HG03135 (cell line): Measurements from ENCODE around the gene RXRA.

Source experiments
- ATAC-seq: cut with Tn5 transposase; IDR thresholded peaks from one replicate; pipeline ENCODE4 v1.9.1; 2021; ENCODE audit warnings: mild to moderate bottlenecking, moderate library complexity; ENCODE audit not compliant: unreplicated experiment

Gene RXRA

GRCh38 chr9:134442085-134442474 is 115.8 kb downstream of the RXRA start:
- no peak for ATAC-seq

GRCh38 chr9:134442486-134443173 is 116.4 kb downstream of the RXRA start:
- no peak for ATAC-seq

DNA sequence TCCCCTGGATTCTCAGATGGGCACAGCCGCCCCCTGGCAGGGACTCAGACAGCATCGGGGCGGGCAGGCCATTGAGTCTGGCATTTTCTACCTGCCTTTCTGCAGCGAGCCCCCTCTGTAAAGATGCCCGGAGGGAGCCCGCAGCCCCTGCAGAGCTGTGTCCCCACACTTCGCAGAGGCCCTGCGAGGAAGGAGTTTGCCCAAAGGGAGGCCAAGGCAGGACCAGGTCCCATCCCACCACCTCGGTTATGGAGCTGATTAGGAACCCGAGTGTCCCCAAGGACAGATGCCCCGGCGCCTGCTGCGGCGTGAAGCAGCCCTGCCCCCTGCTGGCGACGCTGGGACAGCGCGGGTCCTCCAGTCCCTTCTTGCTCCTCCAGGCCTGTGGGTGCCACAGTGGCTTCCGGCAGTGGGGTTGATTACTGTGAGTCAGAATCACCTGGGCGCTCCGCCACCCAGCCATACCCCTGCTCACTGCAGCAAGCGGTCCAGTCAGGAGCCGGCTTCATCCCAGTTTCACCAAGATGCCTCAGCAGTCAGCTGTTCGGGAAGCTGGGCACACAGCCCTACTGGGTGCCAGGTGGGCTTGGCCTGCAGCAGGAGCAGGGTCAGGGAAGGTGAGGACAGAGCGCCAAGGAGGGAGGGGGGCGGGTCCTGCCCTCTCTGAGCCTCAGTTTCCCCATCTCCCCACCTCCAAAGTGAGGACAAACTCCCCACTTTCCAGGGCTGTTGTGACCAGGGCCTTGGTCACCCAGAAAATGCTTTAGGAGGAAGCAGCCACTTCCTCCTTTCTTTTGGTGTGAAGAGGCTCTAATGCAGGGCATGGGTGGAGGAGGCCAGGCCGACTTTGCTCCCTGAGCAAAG is 117.2 kb downstream of the RXRA start:
- peak; percentile 90 for ATAC-seq

DNA sequence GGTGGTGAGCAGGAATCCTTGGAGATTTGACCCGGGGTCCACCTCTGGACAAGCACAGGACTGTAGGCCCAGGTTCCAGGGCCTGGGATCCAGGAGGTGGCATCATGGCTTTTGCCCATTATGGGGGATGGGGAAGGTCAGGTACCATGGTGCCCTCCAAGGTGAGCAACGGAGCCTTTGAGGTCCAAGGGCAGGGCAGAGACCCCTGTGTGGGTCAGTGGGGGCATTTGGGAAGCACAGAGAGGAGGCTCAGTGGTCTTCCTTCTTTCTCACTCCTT is 117.7 kb downstream of the RXRA start:
- ATAC-seq, result no peak

GRCh38 chr9:134445000-134445399 is 118.7 kb downstream of the RXRA start:
- ATAC-seq, result no peak

DNA sequence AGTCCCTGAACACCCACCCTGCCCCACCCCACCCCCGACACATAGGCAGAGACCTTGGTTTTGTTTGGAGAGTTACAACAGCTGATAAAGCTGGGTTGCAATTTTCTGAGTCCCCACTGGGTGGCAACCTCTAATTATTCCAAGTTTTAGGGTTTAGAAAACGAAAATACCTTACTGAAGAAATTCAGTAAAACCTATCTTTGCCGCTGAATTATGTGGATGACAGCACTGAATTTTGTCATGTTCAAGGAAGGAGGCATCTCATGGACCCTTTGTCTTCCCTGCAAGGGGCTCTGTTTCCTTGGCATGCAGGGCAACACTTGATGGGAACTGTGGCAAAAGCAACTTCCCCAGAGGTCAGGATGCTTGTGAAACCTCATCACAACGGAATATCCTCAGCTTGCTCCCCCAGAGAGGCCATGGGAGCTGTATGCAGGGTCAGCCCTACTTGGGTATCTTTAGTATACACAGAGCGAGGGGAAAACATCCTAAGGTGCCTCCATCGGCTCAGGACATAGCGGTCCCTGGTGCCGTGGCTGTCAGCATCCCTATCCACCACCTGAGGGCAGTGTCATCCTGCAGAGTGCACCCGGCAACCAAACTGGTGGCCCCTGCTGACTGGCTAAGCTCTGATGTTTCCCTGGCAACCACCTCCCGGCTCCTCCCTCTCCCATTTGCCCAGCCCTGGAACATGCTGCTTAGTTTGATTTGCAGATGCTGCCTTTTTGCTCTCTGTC is 123.1 kb downstream of the RXRA start:
- ATAC-seq, result peak; percentile 91

GRCh38 chr9:134451700-134452458 is 125.6 kb downstream of the RXRA start:
- no peak for ATAC-seq

DNA sequence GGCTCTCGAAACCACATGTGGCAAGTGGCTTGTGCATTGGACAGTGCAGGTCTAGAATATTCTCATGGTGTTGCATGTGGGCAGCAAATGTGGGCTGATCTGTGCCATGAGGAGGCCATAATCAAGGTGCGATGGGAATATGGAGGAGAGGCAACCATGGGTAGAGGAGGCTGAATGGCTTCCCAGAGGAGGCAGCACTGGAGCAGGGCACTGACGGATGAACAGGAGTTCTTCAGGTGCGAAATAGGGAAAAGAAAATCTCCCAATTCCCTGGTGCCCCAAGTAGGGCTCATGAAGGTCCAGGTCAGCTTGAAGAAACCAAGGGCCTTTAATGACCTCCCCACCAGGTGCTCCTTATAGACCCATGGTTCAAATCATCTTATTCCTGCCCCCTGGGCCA is 126.5 kb downstream of the RXRA start:
- ATAC-seq, result no peak

- no peak for ATAC-seq
Observed at GRCh38 chr9:134453776-134454475, 127.7 kb downstream of the RXRA start.

DNA sequence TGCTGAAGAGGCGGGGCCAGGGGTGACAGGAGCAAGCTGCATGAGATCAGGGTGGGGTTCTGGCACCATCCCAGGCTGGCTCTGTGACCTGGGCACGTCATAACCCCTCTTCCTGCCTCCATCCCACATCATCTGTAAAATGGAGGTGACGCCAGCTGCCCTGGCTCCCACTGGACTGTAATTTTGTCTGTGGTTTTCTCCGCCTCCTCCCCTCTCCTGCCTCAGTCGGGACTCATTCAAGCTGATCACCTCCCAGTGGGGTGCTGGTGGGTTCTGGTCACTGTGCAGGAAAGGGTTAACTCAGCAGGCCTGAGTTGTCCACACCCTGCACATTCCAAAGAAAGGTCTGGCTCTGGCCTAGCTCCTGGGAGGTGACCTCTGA is 128.2 kb downstream of the RXRA start:
- ATAC-seq, result no peak

DNA sequence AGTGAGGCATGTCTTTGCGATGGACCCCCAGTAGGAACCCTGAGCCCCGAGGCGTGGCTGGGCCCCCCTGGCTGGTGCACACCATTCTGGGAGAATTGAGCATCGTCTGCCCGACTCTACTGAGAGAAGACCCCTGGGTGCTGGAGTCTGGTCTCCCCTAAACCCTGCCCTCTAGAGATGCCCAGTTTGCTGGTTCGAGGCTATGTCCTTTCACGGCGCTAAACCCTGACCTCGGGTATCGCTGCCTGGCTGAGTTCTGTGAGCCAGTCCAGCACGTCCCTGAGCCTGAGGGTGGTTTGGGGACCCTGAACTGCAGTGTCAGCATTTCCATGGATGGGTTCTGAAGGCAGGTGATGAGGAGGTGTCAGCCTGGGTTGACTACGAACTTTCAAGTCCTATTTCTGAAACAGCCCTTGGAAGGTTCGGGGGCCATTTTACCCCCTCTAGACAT is 128.8 kb downstream of the RXRA start:
- ATAC-seq, result no peak

DNA sequence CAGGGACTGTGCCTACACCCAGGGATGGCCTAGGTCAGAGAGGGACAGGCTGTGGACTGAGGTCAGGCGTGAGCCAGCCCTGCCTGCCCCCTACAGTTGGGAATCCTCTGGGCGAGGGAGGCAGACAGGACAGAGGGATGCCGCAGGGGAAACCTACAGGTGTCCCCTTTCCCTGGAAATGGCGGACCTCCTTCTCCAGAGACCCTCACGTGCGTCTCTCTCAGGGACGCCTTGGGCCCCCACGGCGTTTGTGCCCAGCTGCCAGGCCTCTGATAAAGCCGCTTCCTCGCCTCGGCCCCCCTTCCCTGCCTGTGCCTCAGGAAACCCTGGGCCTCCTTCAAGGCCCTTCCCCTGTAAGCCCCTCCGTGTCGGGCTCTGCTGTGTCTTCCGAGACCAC is 129.3 kb downstream of the RXRA start:
- ATAC-seq, result no peak

GRCh38 chr9:134455934-134456755 is 129.9 kb downstream of the RXRA start:
- ATAC-seq, result no peak

GRCh38 chr9:134456756-134457305 is 130.6 kb downstream of the RXRA start:
- no peak for ATAC-seq

DNA sequence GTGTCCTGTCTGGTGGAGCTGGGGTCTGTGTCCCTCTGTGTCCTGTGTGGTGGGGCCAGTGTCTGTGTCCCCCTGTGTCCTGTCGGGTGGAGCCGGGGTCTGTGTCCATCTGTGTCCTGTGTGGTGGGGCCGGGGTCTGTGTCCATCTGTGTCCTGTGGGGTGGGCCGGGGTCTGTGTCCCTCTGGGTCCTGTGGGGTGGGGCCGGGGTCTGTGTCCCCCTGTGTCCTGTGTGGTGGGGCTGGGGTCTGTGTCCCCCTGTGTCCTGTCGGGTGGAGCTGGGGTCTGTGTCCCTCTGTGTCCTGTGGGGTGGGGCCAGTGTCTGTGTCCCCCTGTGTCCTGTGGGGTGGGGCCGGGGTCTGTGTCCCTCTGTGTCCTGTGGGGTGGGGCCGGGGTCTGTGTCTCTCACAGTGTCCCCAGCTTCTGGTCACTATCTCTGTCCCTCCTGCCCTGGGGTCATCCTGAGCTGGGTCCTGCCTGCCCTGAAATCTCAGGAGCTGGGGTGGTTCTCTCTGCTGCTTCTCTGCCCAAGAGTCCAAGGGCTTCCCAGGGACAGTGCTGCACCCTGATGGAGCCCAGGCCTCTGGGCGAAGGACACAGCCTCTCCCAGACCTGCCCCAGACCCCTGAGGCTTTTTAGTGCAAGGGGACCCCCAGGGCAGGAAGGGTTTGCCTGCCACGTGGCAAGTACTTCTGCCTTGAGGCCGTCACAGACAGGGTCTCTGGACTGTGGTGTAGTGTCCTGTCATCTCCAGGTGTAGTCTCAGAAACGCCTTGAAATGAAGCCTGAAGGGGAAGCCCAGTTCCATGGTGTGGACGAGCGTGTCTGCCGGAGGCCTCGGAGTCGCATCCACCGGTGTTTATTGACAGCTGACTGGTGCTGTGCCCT is 131.3 kb downstream of the RXRA start:
- no peak for ATAC-seq

DNA sequence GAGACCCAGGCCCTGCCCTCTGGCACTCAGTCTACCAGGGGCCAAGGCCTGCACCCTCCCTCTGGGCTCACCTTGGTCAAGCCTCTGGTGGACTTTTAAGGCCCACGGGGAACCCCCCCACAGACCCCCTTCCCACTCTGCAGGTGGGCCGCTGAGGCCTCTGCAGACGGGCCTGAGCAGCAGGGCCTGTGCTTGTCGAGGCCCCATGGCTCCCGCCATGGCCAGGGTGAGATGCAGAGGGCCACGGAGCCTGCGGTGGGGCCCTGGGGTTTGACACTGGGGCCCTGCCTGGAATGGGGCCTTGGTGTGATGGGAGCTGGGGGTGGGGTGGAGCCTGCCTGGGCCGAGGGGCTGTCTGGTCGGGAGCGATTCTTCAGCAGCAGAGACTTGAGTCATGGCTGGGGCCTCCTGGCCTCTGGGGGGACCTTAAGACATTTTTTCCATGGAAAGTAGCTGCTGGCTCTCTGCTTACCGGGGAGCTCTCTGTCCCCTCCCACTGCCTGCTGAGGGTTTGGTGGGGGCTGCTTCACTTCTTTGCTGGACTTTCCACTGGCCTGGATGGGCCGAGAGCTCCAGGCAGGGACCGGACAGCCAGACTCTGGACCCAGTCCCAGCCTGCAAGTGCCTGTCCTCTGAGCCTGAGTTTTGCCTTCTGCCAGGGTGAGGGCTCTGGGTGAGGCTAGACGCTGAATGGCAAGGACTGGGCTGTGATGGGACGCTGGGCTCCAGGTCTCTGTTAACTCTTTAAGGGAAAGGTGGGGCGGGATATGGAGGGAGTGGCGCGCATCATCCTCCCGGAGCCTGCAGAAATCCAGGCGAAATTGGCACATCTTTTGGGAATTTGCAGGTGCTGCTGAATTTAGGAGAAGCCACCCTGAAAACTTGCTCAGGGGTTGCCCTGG is 132.2 kb downstream of the RXRA start:
- no peak for ATAC-seq

DNA sequence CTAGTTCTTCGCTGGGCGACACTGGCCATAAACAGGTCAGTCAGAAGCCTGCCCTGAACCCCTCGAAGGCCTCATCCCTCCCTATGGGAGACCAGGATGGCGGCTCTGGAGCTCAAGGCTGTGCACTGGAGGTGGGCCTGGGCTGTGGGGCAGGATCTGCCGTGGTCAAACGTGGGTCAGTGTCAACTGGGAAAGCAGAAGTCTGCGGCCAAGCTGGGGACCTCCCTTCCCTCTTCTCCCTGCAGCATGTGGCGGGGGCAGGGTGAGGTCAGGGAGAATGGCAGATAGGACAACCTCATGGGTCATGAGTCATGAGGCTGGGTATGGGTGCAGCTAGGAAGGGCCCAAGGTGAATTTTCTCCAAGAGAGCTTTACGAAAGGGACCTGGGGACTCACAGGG is 132.9 kb downstream of the RXRA start:
- ATAC-seq, result no peak
